Ovary (tissue), 3 donors: Measurements from ENCODE around the gene FARP2.

ENCODE experiments used
- CTCF ChIP-seq, 3 donors: fragments of 450-650 bp in 2 of 3; fragments of 200-600 bp in 1 of 3; IDR thresholded peaks; one replicate each; pipeline versions ENCODE4 v1.5.1 to v1.8.0; 2016 to 2022; ENCODE audit warnings: antibody characterized with exemption in 3 of 3, mild to moderate bottlenecking in 1 of 3
- EP300 ChIP-seq: sonication (generic); formaldehyde crosslinking; IDR thresholded peaks from one replicate; pipeline ENCODE4 v1.6.1; 2017; ENCODE audit warnings: antibody characterized with exemption
- POLR2A ChIP-seq: fragments of 450-650 bp; IDR thresholded peaks from one replicate; pipeline ENCODE4 v1.6.1; 2017; ENCODE audit warnings: antibody characterized with exemption, mild to moderate bottlenecking, moderate library complexity
- donor health status: DM: no; HTN: no; CAD: no.

- no peak for TF ChIP-seq CTCF (IDR thresholded peaks at IDR 0.05)
- no peak for TF ChIP-seq EP300
- no peak for TF ChIP-seq POLR2A
Measured at GRCh38 chr2:241502281-241502680, 146.2 kb downstream of the FARP2 start.
